PC-3 (cell line): ENCODE data around the gene PXN. TPM values are rescaled to one million over a fixed set of nuclear protein-coding genes. Genes with fewer than 3 reads are reported as not detected.

Experiments
- ATAC-seq: fragments of 200-7000 bp; cut with Tn5 transposase; 2 replicates; pipeline ENCODE4 v1.9.1; 2020; ENCODE audit warnings: mild to moderate bottlenecking, moderate library complexity
- BruUV-seq: library from RNA; stranded (reverse); fragments of 400-500 nt; replicated peaks from 2 replicates; lab custom pipeline; 2021; lab: Mats Ljungman, UMichigan
- CTCF ChIA-PET: fragments of 300-600 bp; sonication (Branson Sonifier 250); formaldehyde crosslinking; loops from one replicate; lab custom pipeline; 2022; ENCODE audit warnings: antibody characterized with exemption; lab: Charles Lee
- POLR2A ChIA-PET: fragments of 300-600 bp; sonication (Branson Sonifier 250); formaldehyde crosslinking; loops from one replicate; lab custom pipeline; 2022; ENCODE audit warnings: antibody characterized with exemption; ENCODE audit not compliant: unreplicated experiment; lab: Charles Lee
- DNase-seq: peaks from one replicate; pipeline ENCODE4 v3.0.0-alpha.2; 2015
- H2AFZ ChIP-seq: fragments of 300-600 bp; sonication (generic); 2 replicates; pipeline ENCODE4 v1.6.0; 2016; ENCODE audit warnings: antibody characterized with exemption, low read length
- H3F3A ChIP-seq: fragments of 300-600 bp; sonication (generic); one replicate; pipeline ENCODE4 v1.6.0; 2017; ENCODE audit warnings: antibody characterized with exemption, low read length, control low read depth, mild to moderate bottlenecking; ENCODE audit not compliant: unreplicated experiment
- H3K27ac ChIP-seq: fragments of 300-600 bp; sonication (generic); 2 replicates; pipeline ENCODE4 v1.5.1; 2016; ENCODE audit warnings: mild to moderate bottlenecking, low read length
- H3K27me3 ChIP-seq: fragments of 300-600 bp; sonication (generic); 2 replicates; pipeline ENCODE4 v1.6.1; 2016; ENCODE audit warnings: low read length, mixed read lengths
- H3K36me3 ChIP-seq: fragments of 300-600 bp; sonication (generic); 2 replicates; pipeline ENCODE4 v1.6.1; 2016; ENCODE audit warnings: low read depth, mixed run types, low read length, mixed read lengths
- H3K4me1 ChIP-seq: fragments of 300-600 bp; sonication (generic); 2 replicates; pipeline ENCODE4 v1.5.1; 2016; ENCODE audit warnings: low read length; ENCODE audit not compliant: insufficient read depth
- H3K4me2 ChIP-seq: fragments of 300-600 bp; sonication (generic); 2 replicates; pipeline ENCODE4 v1.6.0; 2016; ENCODE audit warnings: low read length
- H3K4me3 ChIP-seq: fragments of 300-600 bp; sonication (generic); 2 replicates; pipeline ENCODE4 v1.5.1; 2016; ENCODE audit warnings: mild to moderate bottlenecking, low read length, mixed read lengths
- H3K79me2 ChIP-seq: fragments of 300-600 bp; sonication (generic); 2 replicates; pipeline ENCODE4 v1.6.1; 2017; ENCODE audit warnings: low read length, mixed read lengths
- H3K9ac ChIP-seq: fragments of 300-600 bp; sonication (generic); 2 replicates; pipeline ENCODE4 v1.6.0; 2016; ENCODE audit warnings: mild to moderate bottlenecking, low read length
- H3K9me2 ChIP-seq: fragments of 300-600 bp; sonication (generic); replicated peaks from 2 replicates; pipeline ENCODE4 v1.6.1; 2016; ENCODE audit warnings: mixed run types, low read length, mixed read lengths
- H3K9me3 ChIP-seq: fragments of 300-600 bp; sonication (generic); 2 replicates; pipeline ENCODE4 v1.6.1; 2016; ENCODE audit warnings: low read length, mixed read lengths
- H4K20me1 ChIP-seq: fragments of 300-600 bp; sonication (generic); 2 replicates; pipeline ENCODE4 v1.6.1; 2016; ENCODE audit warnings: low read length, mixed read lengths
- CTCF ChIP-seq: fragments of 300-600 bp; sonication (generic); conservative IDR thresholded peaks from 2 replicates; pipeline ENCODE4 v1.5.1; 2017; ENCODE audit warnings: antibody characterized with exemption, low read depth, mild to moderate bottlenecking, low read length
- EZH2 ChIP-seq: fragments of 300-600 bp; sonication (generic); IDR thresholded peaks from one replicate; pipeline ENCODE4 v1.6.1; 2017; ENCODE audit warnings: antibody characterized with exemption, mild to moderate bottlenecking, low read length; ENCODE audit not compliant: unreplicated experiment
- EZH2phosphoT487 ChIP-seq: fragments of 300-600 bp; sonication (generic); IDR thresholded peaks from 2 replicates; pipeline ENCODE4 v1.6.1; 2018; ENCODE audit warnings: mild to moderate bottlenecking, antibody characterized with exemption, low read length, borderline replicate concordance
- intact Hi-C: fragments of 100-400 bp; cut with micrococcal nuclease; formaldehyde crosslinking; loops from 2 replicates; pipeline ENCODE4 v1.9.0; 2023
- total RNA-seq: library from RNA; depleted of rRNA; stranded (reverse); fragments of >200 nt; gene quantifications from 2 replicates; pipeline ENCODE4 v1.2.3, GENCODE V29; 2014

Gene PXN
- total RNA-seq, 1 experiment from 2014 or later = 313 TPM

GRCh38 chr12:120258323-120258896 is 7.1 kb downstream of the PXN start:
- peaks cover 68% of the 10 kb centered on the region for H3K4me1 ChIP-seq
- no TSS peak for BruUV-seq
- H3K27ac ChIP-seq = peak overlapping the region; percentile 77
- ChIA-PET CTCF (interaction anchor here (1.5 kb wide), 1 partner anchor 7 kb away, joined by 6 read pairs; the partner anchor contains the start of gene PXN), POLR2A (no interaction called here)
- DNase-seq = no peak
- peaks cover 20% of the 10 kb centered on the region for H3F3A ChIP-seq
- H3K9ac ChIP-seq = 0 out of 2 replicates have a peak overlapping the region, but pooled peaks have one; percentile 13
- H3K79me2 ChIP-seq = peaks cover 100% of the 10 kb centered on the region
- no peaks in the 10 kb centered on the region for H3K27me3 ChIP-seq
- no peak for ATAC-seq
- no peaks in the 10 kb centered on the region for H3K9me2 ChIP-seq
- H2AFZ ChIP-seq = no peak overlapping the region
- H3K9me3 ChIP-seq = no peaks in the 10 kb centered on the region
- peak overlapping the region; percentile 18; the same call in 1 of the 2 replicates for H3K4me3 ChIP-seq
- TF ChIP-seq CTCF = no peak
- TF ChIP-seq EZH2phosphoT487 = no peak
- TF ChIP-seq EZH2 = no peak
- peaks cover 47% of the 10 kb centered on the region for H3K36me3 ChIP-seq
- H4K20me1 ChIP-seq = peaks cover 53% of the 10 kb centered on the region
- H3K4me2 ChIP-seq = peak overlapping the region; percentile 74
- intact Hi-C loops = no loop called here

- H3K27ac ChIP-seq = peak overlapping the region; percentile 77
- BruUV-seq = TSS peak; percentile 23
- POLR2A ChIA-PET = interaction anchor here (1.0 to 1.4 kb wide), 5 partner anchors 8 to 56 kb away, joined by 6 to 18 read pairs (median 8); partner anchors contain the start of genes PXN, RNU4-2 and RPLP0
- peaks cover 64% of the 10 kb centered on the region for H3K4me1 ChIP-seq
- DNase-seq = peak; percentile 89
- ATAC-seq = peak; percentile 68
- H3K4me3 ChIP-seq = peak overlapping the region; percentile 46
- peaks cover 63% of the 10 kb centered on the region for H4K20me1 ChIP-seq
- CTCF ChIA-PET = interaction anchor here (0.6 to 1.5 kb wide), 7 partner anchors 8 to 56 kb away, joined by 3 to 18 read pairs (median 6); partner anchors contain the start of genes PXN and RPLP0
- H3K9me2 ChIP-seq = no peaks in the 10 kb centered on the region
- peaks cover 10% of the 10 kb centered on the region for H3F3A ChIP-seq
- H3K36me3 ChIP-seq = peaks cover 51% of the 10 kb centered on the region
- intact Hi-C loops = no loop called here
- peak overlapping the region; percentile 74 for H3K4me2 ChIP-seq
- TF ChIP-seq CTCF (0 out of 2 replicates have a peak, but pooled peaks have one; percentile 28), EZH2 (no peak), EZH2phosphoT487 (no peak)
- no peaks in the 10 kb centered on the region for H3K9me3 ChIP-seq
- H3K79me2 ChIP-seq = peaks cover 100% of the 10 kb centered on the region
- H3K27me3 ChIP-seq = no peaks in the 10 kb centered on the region
- H3K9ac ChIP-seq = peak overlapping the region; percentile 16
- no peak overlapping the region for H2AFZ ChIP-seq
Observed at GRCh38 chr12:120257041-120257821, 8.3 kb downstream of the PXN start.
